Measurements from ENCODE around the gene ELMO2.

ELMO2 gene

GRCh38 chr20:46365487-46366220 is 40.8 kb downstream of the ELMO2 start:
- DNase-seq = no peak

- no peak for DNase-seq
Measured at GRCh38 chr20:46364670-46365486, 41.5 kb downstream of the ELMO2 start.

- peak; percentile 87 for DNase-seq
Measured at GRCh38 chr20:46363874-46364669, 42.3 kb downstream of the ELMO2 start.

DNA sequence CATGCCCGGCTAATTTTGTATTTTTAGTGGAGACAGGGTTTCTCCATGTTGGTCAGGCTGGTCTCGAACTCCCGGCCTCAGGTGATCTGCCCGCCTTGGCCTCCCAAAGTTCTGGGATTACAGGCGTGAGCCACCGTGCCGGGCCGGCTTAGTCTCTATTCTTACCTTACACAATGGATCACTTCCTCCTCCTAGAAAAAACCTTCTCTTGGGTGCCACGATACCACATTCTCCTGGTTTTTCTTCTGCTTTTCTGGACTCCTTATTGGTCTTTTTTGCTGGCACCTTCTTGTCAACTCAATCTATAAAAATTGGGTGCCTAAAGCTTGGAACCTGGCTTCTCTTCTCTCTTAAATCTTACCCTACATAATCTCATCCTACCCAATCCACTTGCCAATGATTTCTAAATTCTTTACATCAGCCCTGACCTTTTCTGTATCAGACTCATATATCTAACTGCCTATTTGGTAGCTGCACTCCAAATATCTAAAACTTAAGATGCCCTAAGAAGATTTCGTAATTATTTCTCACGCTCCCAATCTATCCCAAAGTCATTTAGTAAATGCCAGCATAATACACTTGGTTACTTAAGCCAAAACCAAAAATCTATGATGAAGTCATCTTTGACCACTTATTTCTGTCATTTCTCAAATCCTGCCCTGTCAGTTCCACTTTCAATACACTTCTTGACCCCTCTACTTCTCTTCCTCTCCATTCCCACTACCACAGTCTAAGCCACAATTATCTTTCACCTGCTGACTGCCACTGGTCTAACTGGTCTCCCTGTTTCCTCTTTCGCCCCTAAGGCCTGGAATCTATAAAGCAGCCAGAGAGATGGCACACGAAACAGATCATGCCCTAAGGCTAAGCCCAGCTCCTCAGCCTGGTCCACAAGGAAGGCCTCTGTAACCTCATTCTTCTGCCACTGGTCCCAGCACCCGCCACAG is 43.2 kb downstream of the ELMO2 start:
- DNase-seq = no peak

GRCh38 chr20:46361811-46362210 is 44.6 kb downstream of the ELMO2 start:
- no peak for DNase-seq

- peak; percentile 50 for DNase-seq
Measured at GRCh38 chr20:46361381-46361780, 45.0 kb downstream of the ELMO2 start.

- no peak for DNase-seq
Measured at GRCh38 chr20:46359233-46359751, 47.1 kb downstream of the ELMO2 start.

DNA sequence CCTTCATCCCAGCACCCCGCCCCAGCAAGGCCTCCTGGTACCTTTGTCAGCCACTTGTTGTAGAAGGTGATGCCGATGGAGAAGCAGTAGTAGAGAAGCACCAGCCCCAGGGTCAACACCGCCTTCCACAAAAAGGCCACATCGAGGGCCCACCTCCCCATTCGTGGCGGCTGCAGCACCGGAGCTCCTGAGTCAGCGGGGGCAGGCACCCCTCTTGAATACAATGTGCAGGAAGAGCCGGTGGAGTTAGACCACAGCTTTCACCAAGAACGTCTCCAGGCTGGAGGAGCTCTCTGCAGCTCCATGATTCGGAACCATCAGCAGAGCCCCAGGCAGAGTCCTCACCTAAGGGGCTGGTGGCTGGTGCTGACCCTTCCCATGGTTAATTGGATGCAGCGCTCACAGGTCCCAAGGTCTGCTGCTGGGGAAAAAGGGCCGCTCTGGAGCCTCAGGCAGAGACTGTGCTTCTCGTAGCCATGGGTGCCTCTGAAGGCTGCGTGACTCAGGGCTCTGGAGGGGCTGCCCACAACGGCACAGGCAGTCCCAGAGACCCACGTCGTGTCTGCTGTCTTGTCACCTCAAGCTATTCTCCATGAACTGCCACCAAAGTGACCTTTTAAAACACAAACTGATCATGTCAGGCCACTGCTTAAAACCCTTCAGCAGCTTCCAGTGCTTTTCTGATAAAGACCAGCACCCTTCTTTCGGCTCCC is 47.9 kb downstream of the ELMO2 start:
- DNase-seq = no peak

DNA sequence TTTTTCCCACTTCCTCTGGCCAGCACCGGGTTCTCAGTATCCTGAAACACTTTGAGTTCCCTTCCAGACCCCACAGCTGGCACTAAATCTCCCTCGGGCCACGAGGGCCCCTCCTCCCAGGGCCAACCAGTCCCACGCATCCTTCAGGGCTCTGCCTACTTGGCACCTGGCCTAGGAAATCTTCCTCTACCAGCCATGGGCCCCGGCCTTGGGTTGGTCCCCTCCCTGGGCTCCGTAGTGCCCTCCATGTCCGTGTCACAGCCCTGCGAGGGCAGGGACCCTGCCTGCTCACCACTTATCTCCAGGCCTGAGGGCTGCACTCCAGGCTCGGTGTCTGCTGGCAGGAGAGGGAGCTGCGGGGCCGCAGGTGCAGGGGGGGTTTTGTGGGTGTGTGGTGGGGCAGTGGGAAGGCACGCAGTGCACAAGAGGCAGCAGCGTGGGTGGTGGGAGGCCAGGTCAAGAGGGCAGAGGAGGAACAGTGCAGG is 49.3 kb downstream of the ELMO2 start:
- DNase-seq = no peak

DNA sequence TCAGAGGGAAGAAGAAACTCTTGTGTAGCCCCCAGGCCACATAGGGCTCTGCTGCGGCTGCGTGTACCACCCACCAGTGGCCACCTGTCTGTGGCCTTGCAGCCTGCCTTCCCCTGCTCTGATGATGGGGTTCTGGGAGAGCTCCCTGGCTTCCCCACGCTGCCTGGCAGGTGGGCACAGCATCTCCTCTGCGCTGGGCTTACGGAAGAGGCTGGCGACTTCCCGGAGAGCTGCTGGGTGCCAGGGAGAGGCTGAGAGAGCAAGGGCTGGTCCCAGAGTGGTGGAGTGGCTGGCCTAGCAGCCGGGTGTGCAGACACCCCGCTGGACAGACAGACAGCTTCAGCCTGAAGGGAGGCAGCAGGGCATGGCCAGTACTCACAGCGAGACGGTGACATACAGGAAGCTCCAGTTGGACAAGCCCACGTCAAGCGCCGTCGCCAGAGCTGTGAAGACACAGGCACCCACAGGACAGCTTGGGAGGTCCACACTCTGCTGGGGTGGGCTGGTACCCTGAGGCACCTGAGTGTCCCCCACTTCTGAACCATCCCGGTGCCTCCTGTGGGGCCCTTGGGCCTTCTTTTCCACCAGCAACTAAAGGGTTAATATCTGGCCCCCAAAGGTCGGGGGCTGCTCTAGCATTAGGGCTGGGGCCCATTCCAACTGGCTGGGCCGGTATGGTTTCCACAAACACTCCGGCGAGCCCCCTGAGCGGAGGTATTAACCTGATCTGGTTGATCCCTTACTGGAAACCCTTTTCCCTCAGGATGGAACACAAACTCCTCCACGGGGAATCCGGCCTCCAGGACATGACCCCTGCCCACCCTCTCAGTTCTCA is 50.0 kb downstream of the ELMO2 start:
- no peak for DNase-seq

DNA sequence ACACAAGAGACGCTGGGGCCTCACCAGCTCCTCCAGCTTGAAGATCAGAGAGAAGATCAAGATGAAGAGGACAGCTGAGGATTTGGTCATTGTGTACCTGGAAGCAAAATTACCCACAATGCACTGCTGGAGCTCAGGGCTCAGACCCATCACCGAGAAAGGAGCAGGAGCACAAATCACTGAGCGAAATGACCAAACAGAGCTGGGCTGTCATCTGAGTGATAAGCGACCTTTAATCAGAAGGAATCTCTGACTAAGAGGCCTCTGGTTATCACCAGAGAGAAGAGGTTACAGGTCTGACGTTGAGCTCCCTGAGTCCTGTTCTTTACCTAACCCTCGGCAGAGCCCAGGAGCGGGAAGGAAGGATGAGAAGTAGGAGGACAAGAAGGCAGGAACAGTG is 50.6 kb downstream of the ELMO2 start:
- DNase-seq = no peak

DNA sequence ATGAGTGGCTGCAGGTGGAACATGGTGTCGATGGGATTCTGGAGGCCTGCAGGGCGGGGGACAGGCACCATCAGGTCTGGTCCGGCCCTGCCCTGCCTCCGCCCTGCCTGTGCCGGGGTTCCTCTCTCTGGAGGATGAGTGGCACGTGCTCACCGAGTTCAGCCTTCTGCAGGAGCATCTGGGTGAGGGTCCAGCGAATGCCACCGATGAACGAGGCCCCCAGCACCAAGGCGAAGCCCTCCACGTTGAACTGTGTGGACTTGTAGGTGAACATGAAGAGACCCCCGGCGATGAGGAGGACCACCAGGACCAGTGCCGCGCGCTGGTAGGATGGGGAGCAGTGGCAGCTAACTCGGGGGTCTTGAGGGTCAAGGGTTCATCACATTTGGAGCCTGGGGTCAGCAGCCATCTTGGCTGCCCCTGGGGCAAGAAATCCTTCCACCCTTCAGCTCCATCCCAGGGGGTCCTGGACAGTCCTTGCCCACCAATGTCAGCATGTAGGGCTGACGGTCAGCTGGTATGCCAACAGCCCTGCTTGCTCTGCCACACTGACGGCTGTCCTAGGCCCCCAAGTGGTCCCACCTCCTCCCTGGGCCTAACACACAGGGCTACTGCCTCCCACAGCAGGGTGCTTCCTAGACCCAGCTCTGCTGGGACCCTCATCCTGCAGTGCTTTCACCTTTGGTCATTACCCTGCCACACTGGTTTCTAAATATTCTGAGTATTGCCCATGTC is 51.3 kb downstream of the ELMO2 start:
- no peak for DNase-seq

DNA sequence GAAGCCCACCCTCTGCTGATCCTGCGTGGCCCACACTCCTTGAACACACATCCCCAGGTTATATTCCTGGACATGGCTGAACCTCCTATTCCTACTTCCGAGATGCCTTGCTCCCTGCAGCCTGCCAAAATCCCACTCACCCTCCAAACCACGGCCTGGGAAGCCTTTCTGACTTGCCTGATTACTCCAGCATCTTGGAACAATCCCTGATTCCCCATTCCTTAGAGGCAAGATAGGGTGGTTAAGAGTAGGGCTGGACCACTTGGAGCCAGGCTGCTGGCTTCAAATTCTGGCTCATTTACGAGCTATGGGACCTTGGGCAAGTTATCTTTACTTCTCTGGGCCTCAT is 52.2 kb downstream of the ELMO2 start:
- DNase-seq = no peak

- no peak for DNase-seq
Measured at GRCh38 chr20:46353500-46354206, 52.8 kb downstream of the ELMO2 start.

GRCh38 chr20:46352370-46352938 is 54.0 kb downstream of the ELMO2 start:
- DNase-seq = no peak

DNA sequence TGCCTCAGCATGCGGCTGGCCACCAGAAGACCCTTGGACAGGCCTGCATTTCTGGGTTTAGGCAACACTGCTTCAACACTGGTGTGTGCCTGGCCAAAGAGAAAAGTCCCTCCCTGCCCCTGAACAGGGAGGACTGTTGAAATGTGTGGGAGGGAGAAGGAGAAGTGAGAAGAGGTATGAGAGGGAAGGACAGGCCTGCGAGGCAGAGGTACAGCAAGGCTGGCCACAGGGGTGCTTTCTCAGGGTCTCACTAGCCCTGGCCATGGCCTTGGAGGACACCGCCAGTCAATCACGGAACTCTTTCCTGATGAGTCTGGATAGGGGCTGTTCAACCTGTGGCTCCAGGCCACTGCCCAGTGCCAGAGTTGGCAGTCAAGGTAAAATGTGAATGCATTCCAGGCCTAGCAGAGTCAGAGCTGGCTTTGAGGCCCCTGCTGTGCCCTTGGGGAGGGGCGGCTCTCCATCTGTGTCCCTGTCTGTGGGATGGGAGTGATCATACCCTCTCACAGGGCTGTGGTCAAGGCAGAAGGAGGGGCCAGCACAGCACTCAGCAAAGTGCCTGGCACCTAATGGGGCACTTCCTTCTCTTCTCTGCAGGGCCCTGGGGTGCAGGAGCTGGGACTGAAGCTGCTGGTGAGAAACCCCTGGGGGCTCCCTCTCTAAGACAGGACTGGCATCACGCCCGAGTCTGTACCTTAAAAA is 54.9 kb downstream of the ELMO2 start:
- no peak for DNase-seq

- DNase-seq = no peak
Measured at GRCh38 chr20:46350986-46351267, 55.5 kb downstream of the ELMO2 start.

Measured in CD4-positive, alpha-beta T cell treated with Interleukin-15 for 1 hour (primary cell).